ENCODE data around the gene FAXC.

FAXC gene

GRCh38 chr6:99254616-99255550 lies 94.6 kb downstream of the FAXC start:
- Histone ChIP-seq H3K4me2 (no peak overlapping the region), H3K27ac (no peak overlapping the region), H3K4me1 (no peaks in the 10 kb centered on the region), H3K9me3 (no peaks in the 10 kb centered on the region), H3K27me3 (no peaks in the 10 kb centered on the region), H3K4me3 (no peak overlapping the region), H3K36me3 (no peaks in the 10 kb centered on the region), H3K9ac (no peak overlapping the region), H4K20me1 (no peaks in the 10 kb centered on the region)
- no peak for TF ChIP-seq Cebpa-rat (IDR thresholded peaks at IDR 0.05)

GRCh38 chr6:99253271-99253670 lies 96.2 kb downstream of the FAXC start:
- H3K9ac ChIP-seq: no peak overlapping the region
- no peak for TF ChIP-seq Cebpa-rat (IDR thresholded peaks at IDR 0.05)
- H3K4me2 ChIP-seq: no peak overlapping the region
- no peaks in the 10 kb centered on the region for H3K9me3 ChIP-seq
- H4K20me1 ChIP-seq: no peaks in the 10 kb centered on the region
- no peak overlapping the region for H3K27ac ChIP-seq
- no peaks in the 10 kb centered on the region for H3K36me3 ChIP-seq
- H3K4me1 ChIP-seq: no peaks in the 10 kb centered on the region
- no peaks in the 10 kb centered on the region for H3K27me3 ChIP-seq
- no peak overlapping the region for H3K4me3 ChIP-seq

GRCh38 chr6:99252421-99252820 lies 97.1 kb downstream of the FAXC start:
- no peak for TF ChIP-seq Cebpa-rat (IDR thresholded peaks at IDR 0.05)

GRCh38 chr6:99250476-99250875 lies 99.0 kb downstream of the FAXC start:
- Histone ChIP-seq H3K27me3 (no peaks in the 10 kb centered on the region), H3K36me3 (no peaks in the 10 kb centered on the region), H3K4me1 (no peaks in the 10 kb centered on the region), H3K4me3 (no peak overlapping the region), H3K9ac (no peak overlapping the region), H3K27ac (no peak overlapping the region), H3K9me3 (no peaks in the 10 kb centered on the region), H4K20me1 (no peaks in the 10 kb centered on the region), H3K4me2 (no peak overlapping the region)
- TF ChIP-seq Cebpa-rat (IDR thresholded peaks at IDR 0.05): no peak

More at GRCh38 chr6:99252421-99252820, 97.1 kb downstream of the FAXC start:
- Histone ChIP-seq H3K27ac (no peak overlapping the region), H3K9ac (no peak overlapping the region), H3K4me3 (no peak overlapping the region), H3K36me3 (no peaks in the 10 kb centered on the region), H3K4me2 (no peak overlapping the region), H3K4me1 (no peaks in the 10 kb centered on the region), H4K20me1 (no peaks in the 10 kb centered on the region), H3K27me3 (no peaks in the 10 kb centered on the region), H3K9me3 (no peaks in the 10 kb centered on the region)

- Histone ChIP-seq H3K4me1 (no peaks in the 10 kb centered on the region), H3K4me2 (no peak overlapping the region), H3K9ac (no peak overlapping the region), H4K20me1 (no peaks in the 10 kb centered on the region), H3K27me3 (no peaks in the 10 kb centered on the region), H3K9me3 (no peaks in the 10 kb centered on the region), H3K4me3 (no peak overlapping the region), H3K36me3 (no peaks in the 10 kb centered on the region), H3K27ac (no peak overlapping the region)
- no peak for TF ChIP-seq Cebpa-rat (IDR thresholded peaks at IDR 0.05)
Measured at GRCh38 chr6:99246602-99247001, 102.9 kb downstream of the FAXC start.

GRCh38 chr6:99241905-99242534 lies 107.5 kb downstream of the FAXC start:
- H3K4me2 ChIP-seq: no peak overlapping the region
- no peaks in the 10 kb centered on the region for H4K20me1 ChIP-seq
- TF ChIP-seq Cebpa-rat (IDR thresholded peaks at IDR 0.05): no peak
- H3K27ac ChIP-seq: no peak overlapping the region
- no peaks in the 10 kb centered on the region for H3K36me3 ChIP-seq
- H3K9ac ChIP-seq: no peak overlapping the region
- H3K27me3 ChIP-seq: no peaks in the 10 kb centered on the region
- no peaks in the 10 kb centered on the region for H3K4me1 ChIP-seq
- no peaks in the 10 kb centered on the region for H3K9me3 ChIP-seq
- no peak overlapping the region for H3K4me3 ChIP-seq

GRCh38 chr6:99236010-99236409 lies 113.5 kb downstream of the FAXC start:
- no peak for TF ChIP-seq Cebpa-rat (IDR thresholded peaks at IDR 0.05)
- Histone ChIP-seq H3K4me3 (no peak overlapping the region), H3K27ac (no peak overlapping the region), H3K9me3 (no peaks in the 10 kb centered on the region), H3K9ac (no peak overlapping the region), H3K36me3 (no peaks in the 10 kb centered on the region), H3K4me2 (no peak overlapping the region), H3K4me1 (peaks cover 4% of the 10 kb centered on the region), H4K20me1 (no peaks in the 10 kb centered on the region), H3K27me3 (no peaks in the 10 kb centered on the region)

- Histone ChIP-seq H3K4me3 (no peak overlapping the region), H3K27ac (no peak overlapping the region), H3K9ac (no peak overlapping the region), H3K36me3 (no peaks in the 10 kb centered on the region), H3K9me3 (peaks cover 2% of the 10 kb centered on the region; the same call in 1 of the 2 replicates), H3K27me3 (no peaks in the 10 kb centered on the region), H4K20me1 (no peaks in the 10 kb centered on the region), H3K4me2 (no peak overlapping the region), H3K4me1 (peaks cover 10% of the 10 kb centered on the region)
- no peak for TF ChIP-seq Cebpa-rat (IDR thresholded peaks at IDR 0.05)
Measured at GRCh38 chr6:99233219-99233618, 116.3 kb downstream of the FAXC start.

GRCh38 chr6:99232056-99232455 lies 117.4 kb downstream of the FAXC start:
- H3K27me3 ChIP-seq: no peaks in the 10 kb centered on the region
- peaks cover 9% of the 10 kb centered on the region; the same call in 1 of the 2 replicates for H3K9me3 ChIP-seq
- H3K4me3 ChIP-seq: no peak overlapping the region
- H3K4me1 ChIP-seq: peaks cover 10% of the 10 kb centered on the region
- H3K36me3 ChIP-seq: no peaks in the 10 kb centered on the region
- H3K4me2 ChIP-seq: no peak overlapping the region
- no peak overlapping the region for H3K9ac ChIP-seq
- H4K20me1 ChIP-seq: no peaks in the 10 kb centered on the region
- H3K27ac ChIP-seq: no peak overlapping the region
- TF ChIP-seq Cebpa-rat (IDR thresholded peaks at IDR 0.05): no peak

GRCh38 chr6:99225172-99225571 lies 124.3 kb downstream of the FAXC start:
- Histone ChIP-seq H3K4me3 (no peak overlapping the region), H3K4me2 (no peak overlapping the region), H4K20me1 (no peaks in the 10 kb centered on the region), H3K9ac (no peak overlapping the region), H3K4me1 (no peaks in the 10 kb centered on the region), H3K9me3 (peaks cover 9% of the 10 kb centered on the region; the same call in 1 of the 2 replicates), H3K27me3 (no peaks in the 10 kb centered on the region), H3K36me3 (no peaks in the 10 kb centered on the region), H3K27ac (no peak overlapping the region)
- TF ChIP-seq Cebpa-rat (IDR thresholded peaks at IDR 0.05): no peak
